HepG2 (cell line): ENCODE data around the gene SSH3. TPM values are rescaled to one million over a fixed set of nuclear protein-coding genes. Genes with fewer than 3 reads are reported as not detected.
A peak's percentile ranks its signal among the peaks of the same experiment; 100 is the strongest.

ENCODE experiments used
- AGO1 ChIP-seq: fragments of 200-400 bp; formaldehyde crosslinking; IDR thresholded peaks from 2 replicates; pipeline ENCODE4 v1.6.1; 2017; ENCODE audit warnings: mild to moderate bottlenecking, low read depth, low read length, moderate library complexity; ENCODE audit not compliant: poor library complexity, severe bottlenecking
- CAMTA2 ChIP-seq: sonication (generic); formaldehyde crosslinking; IDR thresholded peaks from 2 replicates; pipeline ENCODE4 v1.4.0; 2020; ENCODE audit warnings: mild to moderate bottlenecking, missing genetic modification reagents, borderline replicate concordance
- DR1 ChIP-seq: sonication (generic); formaldehyde crosslinking; IDR thresholded peaks from 2 replicates; pipeline ENCODE4 v1.8.0; 2021; ENCODE audit warnings: mild to moderate bottlenecking, missing genetic modification reagents, inconsistent platforms
- EED ChIP-seq: sonication (generic); formaldehyde crosslinking; IDR thresholded peaks from 2 replicates; pipeline ENCODE4 v1.5.0; 2020; ENCODE audit warnings: mild to moderate bottlenecking, missing genetic modification reagents
- FOXP4 ChIP-seq: sonication (generic); formaldehyde crosslinking; IDR thresholded peaks from 2 replicates; pipeline ENCODE4 v1.4.0; 2020; ENCODE audit warnings: missing genetic modification reagents
- HOXA5 ChIP-seq: sonication (generic); formaldehyde crosslinking; IDR thresholded peaks from 2 replicates; pipeline ENCODE4 v1.4.0; 2020; ENCODE audit warnings: missing genetic modification reagents
- PBX2 ChIP-seq: IDR thresholded peaks from 2 replicates; pipeline ENCODE4 v1.6.1; 2016; ENCODE audit warnings: control low read depth
- PCBP1 ChIP-seq: fragments of 200-400 bp; formaldehyde crosslinking; IDR thresholded peaks from 2 replicates; pipeline ENCODE4 v1.6.1; 2017; ENCODE audit warnings: mild to moderate bottlenecking, low read depth, low read length, borderline replicate concordance
- RBM22 ChIP-seq: fragments of 200-400 bp; formaldehyde crosslinking; optimal IDR thresholded peaks from 2 replicates; pipeline ENCODE3; 2017; ENCODE audit warnings: mild to moderate bottlenecking, low read length, moderate library complexity
- SAFB2 ChIP-seq: sonication (generic); formaldehyde crosslinking; IDR thresholded peaks from 2 replicates; pipeline ENCODE4 v1.5.1; 2020; ENCODE audit warnings: missing genetic modification reagents, low read depth, mild to moderate bottlenecking, borderline replicate concordance
- SKI ChIP-seq: fragments of 450-650 bp; IDR thresholded peaks from one replicate; pipeline ENCODE4 v1.6.1; 2018; ENCODE audit warnings: mild to moderate bottlenecking; ENCODE audit not compliant: partially characterized antibody
- SNAPC2 ChIP-seq: sonication (generic); formaldehyde crosslinking; IDR thresholded peaks from 2 replicates; pipeline ENCODE4 v1.8.1; 2022; ENCODE audit warnings: mild to moderate bottlenecking, missing genetic modification reagents
- SOX13 ChIP-seq, 3 experiments: fragments of 450-650 bp in 1 of 3; sonication (generic) in 1 of 3; formaldehyde crosslinking in 1 of 3; IDR thresholded peaks in 2 of 3; conservative IDR thresholded peaks in 1 of 3; 2 replicates each; pipeline versions ENCODE4 v1.5.0 to v1.6.1; 2016 to 2020; ENCODE audit warnings: antibody characterized with exemption in 1 of 3, mild to moderate bottlenecking in 1 of 3, missing compliant biosample characterization in 1 of 3, missing genetic modification reagents in 1 of 3, moderate library complexity in 1 of 3
- TARDBP ChIP-seq: sonication (generic); formaldehyde crosslinking; IDR thresholded peaks from 2 replicates; pipeline ENCODE4 v1.8.0; 2022; ENCODE audit warnings: mild to moderate bottlenecking, missing genetic modification reagents
- U2AF2 ChIP-seq: fragments of 200-400 bp; formaldehyde crosslinking; IDR thresholded peaks from 2 replicates; pipeline ENCODE4 v1.6.1; 2017; ENCODE audit warnings: low read depth, mild to moderate bottlenecking, low read length
- WIZ ChIP-seq: sonication (generic); formaldehyde crosslinking; IDR thresholded peaks from 2 replicates; pipeline ENCODE4 v1.5.1; 2020; ENCODE audit warnings: mild to moderate bottlenecking, missing genetic modification reagents
- ZNF143 ChIP-seq: sonication (generic); formaldehyde crosslinking; IDR thresholded peaks from 2 replicates; pipeline ENCODE4 v1.4.0; 2020; ENCODE audit warnings: missing genetic modification reagents
- ZNF362 ChIP-seq: sonication (generic); formaldehyde crosslinking; IDR thresholded peaks from 2 replicates; pipeline ENCODE4 v1.4.0; 2020; ENCODE audit warnings: missing genetic modification reagents, mild to moderate bottlenecking, borderline replicate concordance
- ZNF501 ChIP-seq: sonication (generic); formaldehyde crosslinking; IDR thresholded peaks from 2 replicates; pipeline ENCODE4 v1.5.1; 2020; ENCODE audit warnings: mild to moderate bottlenecking, moderate library complexity, missing genetic modification reagents
- ZNF558 ChIP-seq: sonication (generic); formaldehyde crosslinking; IDR thresholded peaks from 2 replicates; pipeline ENCODE4 v1.9.0; 2022; ENCODE audit warnings: mild to moderate bottlenecking, missing genetic modification reagents, borderline replicate concordance
- ZNF816 ChIP-seq: sonication (generic); formaldehyde crosslinking; IDR thresholded peaks from 2 replicates; pipeline ENCODE4 v1.8.0; 2022; ENCODE audit warnings: missing genetic modification reagents, mild to moderate bottlenecking, borderline replicate concordance
- polyA plus RNA-seq, 8 experiments: library from polyadenylated mRNA; depleted of rRNA in 3 of 8; stranded (reverse) in 7 of 8; unstranded in 1 of 8; fragments of >200 nt; fragmentation: Illumina TruSeq in 4 of 8; extraction: Trizol in 4 of 8; gene quantifications; 2 replicates each; pipeline versions ENCODE4 v1.2.1 to v1.2.3, GENCODE V29; 2011 to 2016; ENCODE audit warnings: low read depth in 4 of 8, missing spikeins in 1 of 8, mixed read lengths in 1 of 8; ENCODE audit not compliant: insufficient read depth in 1 of 8
- total RNA-seq, 5 experiments: library from RNA; depleted of rRNA; stranded (reverse); fragments of >200 nt; fragmentation: Illumina TruSeq; extraction: Trizol; gene quantifications; 2 replicates each; pipeline ENCODE4 v1.2.3, GENCODE V29; 2016; ENCODE audit warnings: low read depth in 1 of 5
- TF ChIP-seq, protein P1 (sequence below): sonication (generic); formaldehyde crosslinking; IDR thresholded peaks from 2 replicates; pipeline ENCODE4 v1.5.0; 2020; ENCODE audit warnings: missing genetic modification reagents

The SSH3 gene
- total and polyA plus RNA-seq, 2 of the 13 experiments (the other 11 are each of a cell fraction or from before 2014, with no cell fraction given), result 12.4 to 18.8 TPM

DNA sequence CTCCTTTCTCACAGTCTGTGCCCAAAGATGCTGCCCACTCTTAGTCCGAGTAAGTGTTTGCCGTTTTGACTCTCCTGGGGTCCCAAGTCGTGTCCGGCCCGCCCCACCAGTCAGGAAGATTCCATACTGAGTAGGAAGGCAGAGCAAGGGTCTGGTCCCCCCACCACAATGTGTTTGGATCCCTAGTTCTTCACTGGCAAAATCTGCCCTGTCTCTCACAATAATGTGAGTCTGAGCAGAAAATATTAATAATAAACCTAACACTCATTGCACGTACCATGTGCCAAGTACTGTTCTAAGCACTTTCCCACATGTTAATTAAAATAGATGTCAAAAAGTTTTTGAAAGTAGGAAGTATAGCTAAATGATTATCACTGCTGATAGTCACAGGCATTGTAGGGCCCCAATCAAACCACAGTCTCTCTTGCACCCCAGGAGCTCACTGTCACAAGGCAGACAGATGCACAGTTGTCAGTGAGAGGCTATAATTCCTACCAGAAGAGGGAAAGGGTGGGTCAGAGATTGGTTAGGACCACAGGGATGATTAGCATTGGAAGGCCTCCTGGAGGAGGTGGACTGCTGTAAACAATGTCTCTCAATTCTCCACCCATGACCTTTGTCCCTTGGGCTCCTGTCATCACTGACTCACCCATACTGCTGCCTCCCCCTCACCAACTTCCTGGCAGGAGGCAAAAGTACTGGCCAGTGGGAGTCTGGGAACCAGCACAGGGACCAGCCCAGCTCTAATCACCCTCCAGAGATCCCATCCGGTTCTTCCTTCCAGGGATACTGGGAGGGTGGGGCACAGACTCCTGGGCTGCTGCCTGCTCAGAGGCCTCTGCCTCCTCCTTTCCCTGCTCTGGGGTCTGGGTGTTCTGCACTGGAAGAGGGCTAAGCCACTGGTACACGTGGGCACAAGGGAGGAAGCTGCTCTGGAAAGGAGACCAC is 51.0 kb downstream of the SSH3 start (continued):
- TF ChIP-seq TARDBP (CRISPR knock-in tag) (0 out of 2 replicates have a peak, but pooled peaks have one; percentile 27), SNAPC2 (0 out of 2 replicates have a peak, but pooled peaks have one; percentile 57), SOX13 (IDR thresholded peaks at IDR 0.05) (no peak), SOX13 (CRISPR knock-in tag; conservative IDR thresholded peaks at IDR 0.05 in 1 of 2, IDR thresholded peaks at IDR 0.05 in 1 of 2) (peak in 1 of 2 experiments; percentile 82; a peak in 2 of 4 replicates), U2AF2 (no peak), ZNF501 (CRISPR knock-in tag) (peak; percentile 25; the same call in 1 of the 2 replicates), CAMTA2 (CRISPR knock-in tag) (no peak), AGO1 (no peak), DR1 (CRISPR knock-in tag) (no peak), FOXP4 (CRISPR knock-in tag) (peak; percentile 74), HOXA5 (CRISPR knock-in tag) (no peak), ZNF558 (no peak), PCBP1 (no peak), WIZ (CRISPR knock-in tag) (0 out of 2 replicates have a peak, but pooled peaks have one; percentile 52), ZNF816 (CRISPR knock-in tag) (no peak), ZNF143 (peak; percentile 50; the same call in 1 of the 2 replicates), ZNF362 (CRISPR knock-in tag) (no peak), RBM22 (no peak), PBX2 (CRISPR knock-in tag) (no peak), SAFB2 (peak; percentile 61; the same call in 1 of the 2 replicates), EED (CRISPR knock-in tag) (no peak), SKI (peak; percentile 52)
- TF ChIP-seq, protein P1, sequence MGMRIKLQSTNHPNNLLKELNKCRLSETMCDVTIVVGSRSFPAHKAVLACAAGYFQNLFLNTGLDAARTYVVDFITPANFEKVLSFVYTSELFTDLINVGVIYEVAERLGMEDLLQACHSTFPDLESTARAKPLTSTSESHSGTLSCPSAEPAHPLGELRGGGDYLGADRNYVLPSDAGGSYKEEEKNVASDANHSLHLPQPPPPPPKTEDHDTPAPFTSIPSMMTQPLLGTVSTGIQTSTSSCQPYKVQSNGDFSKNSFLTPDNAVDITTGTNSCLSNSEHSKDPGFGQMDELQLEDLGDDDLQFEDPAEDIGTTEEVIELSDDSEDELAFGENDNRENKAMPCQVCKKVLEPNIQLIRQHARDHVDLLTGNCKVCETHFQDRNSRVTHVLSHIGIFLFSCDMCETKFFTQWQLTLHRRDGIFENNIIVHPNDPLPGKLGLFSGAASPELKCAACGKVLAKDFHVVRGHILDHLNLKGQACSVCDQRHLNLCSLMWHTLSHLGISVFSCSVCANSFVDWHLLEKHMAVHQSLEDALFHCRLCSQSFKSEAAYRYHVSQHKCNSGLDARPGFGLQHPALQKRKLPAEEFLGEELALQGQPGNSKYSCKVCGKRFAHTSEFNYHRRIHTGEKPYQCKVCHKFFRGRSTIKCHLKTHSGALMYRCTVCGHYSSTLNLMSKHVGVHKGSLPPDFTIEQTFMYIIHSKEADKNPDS (CRISPR knock-in tag), result no peak
